Measurements from ENCODE around the gene VWF.

- TF ChIP-seq CTCF (IDR thresholded peaks at IDR 0.05; ENCODE audit: insufficient read depth, low read length) (no peak), POLR2AphosphoS5 (IDR thresholded peaks at IDR 0.05; ENCODE audit: low read depth) (no peak), REST (IDR thresholded peaks at IDR 0.05; ENCODE audit: insufficient replicate concordance, low read depth) (no peak)
Measured at GRCh38 chr12:5905757-5906156, 218.7 kb downstream of the VWF start.
